SU-DHL-6 (cell line): Measurements from ENCODE around the gene ADCY3.

Experiments used
- H2AFZ ChIP-seq: fragments of 200-600 bp; sonication (generic); 2 replicates; pipeline ENCODE4 v1.6.1; 2014; ENCODE audit warnings: low read depth, mild to moderate bottlenecking, moderate library complexity, mixed read lengths, antibody characterized with exemption, low read length; ENCODE audit not compliant: severe bottlenecking
- H3F3A ChIP-seq: fragments of 200-600 bp; shearing (Covaris generic); 2 replicates; pipeline ENCODE4 v1.6.0; 2016; ENCODE audit warnings: antibody characterized with exemption, mild to moderate bottlenecking; ENCODE audit not compliant: insufficient read depth
- H3K27ac ChIP-seq: fragments of 200-600 bp; sonication (generic); 2 replicates; pipeline ENCODE4 v1.5.1; 2016; ENCODE audit warnings: low read depth, mild to moderate bottlenecking, low read length, moderate library complexity, mixed read lengths
- H3K27me3 ChIP-seq: fragments of 200-600 bp; sonication (generic), shearing (Covaris generic); 2 replicates; pipeline ENCODE4 v1.6.0; 2014; ENCODE audit warnings: mild to moderate bottlenecking, low read length
- H3K36me3 ChIP-seq: fragments of 200-600 bp; sonication (generic); 2 replicates; pipeline ENCODE4 v1.6.1; 2014; ENCODE audit warnings: mild to moderate bottlenecking, low read length, mixed read lengths
- H3K4me2 ChIP-seq: fragments of 300-600, 200-600 bp; shearing (Covaris generic), sonication (generic); 2 replicates; pipeline ENCODE4 v1.6.0; 2014; ENCODE audit warnings: low read length, low read depth, mild to moderate bottlenecking; ENCODE audit not compliant: poor library complexity, severe bottlenecking
- H3K4me3 ChIP-seq: fragments of 200-600 bp; sonication (generic); 2 replicates; pipeline ENCODE4 v1.5.1; 2014; ENCODE audit warnings: antibody characterized with exemption, low read length, mild to moderate bottlenecking, mixed read lengths; ENCODE audit not compliant: insufficient read depth, poor library complexity, severe bottlenecking
- H3K79me2 ChIP-seq: fragments of 200-600 bp; sonication (generic); 2 replicates; pipeline ENCODE4 v1.6.1; 2014; ENCODE audit warnings: mild to moderate bottlenecking, low read length, moderate library complexity; ENCODE audit not compliant: insufficient read depth
- H3K9ac ChIP-seq: fragments of 200-600 bp; sonication (generic); 2 replicates; pipeline ENCODE4 v1.7.0; 2014; ENCODE audit warnings: mild to moderate bottlenecking, low read length
- H3K9me2 ChIP-seq: fragments of 200-600 bp; sonication (generic); replicated peaks from 2 replicates; pipeline ENCODE4 v1.6.1; 2014; ENCODE audit warnings: low read length; ENCODE audit not compliant: insufficient read depth
- H3K9me3 ChIP-seq: fragments of 200-600 bp; sonication (generic); 2 replicates; pipeline ENCODE4 v1.6.1; 2014; ENCODE audit warnings: low read length, mixed read lengths; ENCODE audit not compliant: insufficient read depth
- H4K20me1 ChIP-seq: fragments of 200-600 bp; sonication (generic); 2 replicates; pipeline ENCODE4 v1.6.1; 2014; ENCODE audit warnings: low read depth, mild to moderate bottlenecking, antibody characterized with exemption, low read length, moderate library complexity, mixed read lengths
- CTCF ChIP-seq: fragments of 200-600 bp; sonication (generic); IDR thresholded peaks from one replicate; pipeline ENCODE4 v1.5.1; 2017; ENCODE audit warnings: antibody characterized with exemption, mild to moderate bottlenecking, low read length, moderate library complexity; ENCODE audit not compliant: insufficient read depth, poor library complexity, severe bottlenecking
- EZH2phosphoT487 ChIP-seq: fragments of 200-600 bp; sonication (generic), shearing (Covaris generic); conservative IDR thresholded peaks from 2 replicates; pipeline ENCODE4 v1.6.1; 2018; ENCODE audit warnings: mild to moderate bottlenecking, antibody characterized with exemption, low read length, moderate library complexity, mixed read lengths

The ADCY3 gene

GRCh38 chr2:24774373-24774772 is 145.7 kb downstream of the ADCY3 start:
- Histone ChIP-seq H2AFZ (no peak overlapping the region), H3K27ac (no peak overlapping the region), H3K9ac (no peak overlapping the region), H3K27me3 (no peaks in the 10 kb centered on the region), H3K4me3 (no peak overlapping the region), H3K9me2 (no peaks in the 10 kb centered on the region), H3K36me3 (no peaks in the 10 kb centered on the region), H3K79me2 (no peaks in the 10 kb centered on the region), H3K9me3 (no peaks in the 10 kb centered on the region), H3F3A (no peaks in the 10 kb centered on the region), H4K20me1 (no peaks in the 10 kb centered on the region), H3K4me2 (no peak overlapping the region)
- TF ChIP-seq CTCF (no peak), EZH2phosphoT487 (no peak)

- Histone ChIP-seq H3F3A (no peaks in the 10 kb centered on the region), H3K36me3 (no peaks in the 10 kb centered on the region), H3K9me3 (no peaks in the 10 kb centered on the region), H2AFZ (no peak overlapping the region), H3K27me3 (no peaks in the 10 kb centered on the region), H3K27ac (no peak overlapping the region), H3K9me2 (no peaks in the 10 kb centered on the region), H3K4me2 (no peak overlapping the region), H4K20me1 (no peaks in the 10 kb centered on the region), H3K4me3 (no peak overlapping the region), H3K79me2 (no peaks in the 10 kb centered on the region), H3K9ac (no peak overlapping the region)
- no peak for TF ChIP-seq CTCF
- no peak for TF ChIP-seq EZH2phosphoT487
Measured at GRCh38 chr2:24771764-24772586, 148.1 kb downstream of the ADCY3 start.

- Histone ChIP-seq H3K9ac (no peak overlapping the region), H3K9me3 (no peaks in the 10 kb centered on the region), H3K36me3 (no peaks in the 10 kb centered on the region), H3K79me2 (no peaks in the 10 kb centered on the region), H3K4me2 (no peak overlapping the region), H3K27ac (no peak overlapping the region), H3K9me2 (no peaks in the 10 kb centered on the region), H2AFZ (no peak overlapping the region), H3K4me3 (no peak overlapping the region), H4K20me1 (no peaks in the 10 kb centered on the region), H3F3A (no peaks in the 10 kb centered on the region), H3K27me3 (no peaks in the 10 kb centered on the region)
- TF ChIP-seq EZH2phosphoT487, result no peak
- no peak for TF ChIP-seq CTCF
Measured at GRCh38 chr2:24771061-24771460, 149.0 kb downstream of the ADCY3 start.
